OCI-LY1 (cell line): Measurements from ENCODE around the gene ZNF576.

Experiments used
- EZH2 ChIP-seq: fragments of 200-600 bp; sonication (generic), shearing (Covaris generic); IDR thresholded peaks from 2 replicates; pipeline ENCODE4 v1.8.0; 2017; ENCODE audit warnings: borderline replicate concordance, mixed run types, mild to moderate bottlenecking, antibody characterized with exemption, low read length, moderate library complexity, mixed read lengths
- TF ChIP-seq, protein P1 (sequence below): fragments of 200-600 bp; sonication (generic), shearing (Covaris generic); IDR thresholded peaks from 2 replicates; pipeline ENCODE4 v1.5.1; 2017; ENCODE audit warnings: mild to moderate bottlenecking, antibody characterized with exemption, low read length, moderate library complexity, mixed read lengths

- TF ChIP-seq, protein P1, sequence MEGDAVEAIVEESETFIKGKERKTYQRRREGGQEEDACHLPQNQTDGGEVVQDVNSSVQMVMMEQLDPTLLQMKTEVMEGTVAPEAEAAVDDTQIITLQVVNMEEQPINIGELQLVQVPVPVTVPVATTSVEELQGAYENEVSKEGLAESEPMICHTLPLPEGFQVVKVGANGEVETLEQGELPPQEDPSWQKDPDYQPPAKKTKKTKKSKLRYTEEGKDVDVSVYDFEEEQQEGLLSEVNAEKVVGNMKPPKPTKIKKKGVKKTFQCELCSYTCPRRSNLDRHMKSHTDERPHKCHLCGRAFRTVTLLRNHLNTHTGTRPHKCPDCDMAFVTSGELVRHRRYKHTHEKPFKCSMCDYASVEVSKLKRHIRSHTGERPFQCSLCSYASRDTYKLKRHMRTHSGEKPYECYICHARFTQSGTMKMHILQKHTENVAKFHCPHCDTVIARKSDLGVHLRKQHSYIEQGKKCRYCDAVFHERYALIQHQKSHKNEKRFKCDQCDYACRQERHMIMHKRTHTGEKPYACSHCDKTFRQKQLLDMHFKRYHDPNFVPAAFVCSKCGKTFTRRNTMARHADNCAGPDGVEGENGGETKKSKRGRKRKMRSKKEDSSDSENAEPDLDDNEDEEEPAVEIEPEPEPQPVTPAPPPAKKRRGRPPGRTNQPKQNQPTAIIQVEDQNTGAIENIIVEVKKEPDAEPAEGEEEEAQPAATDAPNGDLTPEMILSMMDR: no peak
- no peak for TF ChIP-seq EZH2
Measured at GRCh38 chr19:43598445-43599240, 2.2 kb downstream of the ZNF576 start.
